ENCODE results near the gene CNBP. TPM values are rescaled to one million over a fixed set of nuclear protein-coding genes. Genes with fewer than 3 reads are reported as not detected.

Gene CNBP
- total and polyA plus RNA-seq, 2 of the 13 experiments (the other 11 are each of a cell fraction or from before 2014, with no cell fraction given), result 282 to 354 TPM

DNA sequence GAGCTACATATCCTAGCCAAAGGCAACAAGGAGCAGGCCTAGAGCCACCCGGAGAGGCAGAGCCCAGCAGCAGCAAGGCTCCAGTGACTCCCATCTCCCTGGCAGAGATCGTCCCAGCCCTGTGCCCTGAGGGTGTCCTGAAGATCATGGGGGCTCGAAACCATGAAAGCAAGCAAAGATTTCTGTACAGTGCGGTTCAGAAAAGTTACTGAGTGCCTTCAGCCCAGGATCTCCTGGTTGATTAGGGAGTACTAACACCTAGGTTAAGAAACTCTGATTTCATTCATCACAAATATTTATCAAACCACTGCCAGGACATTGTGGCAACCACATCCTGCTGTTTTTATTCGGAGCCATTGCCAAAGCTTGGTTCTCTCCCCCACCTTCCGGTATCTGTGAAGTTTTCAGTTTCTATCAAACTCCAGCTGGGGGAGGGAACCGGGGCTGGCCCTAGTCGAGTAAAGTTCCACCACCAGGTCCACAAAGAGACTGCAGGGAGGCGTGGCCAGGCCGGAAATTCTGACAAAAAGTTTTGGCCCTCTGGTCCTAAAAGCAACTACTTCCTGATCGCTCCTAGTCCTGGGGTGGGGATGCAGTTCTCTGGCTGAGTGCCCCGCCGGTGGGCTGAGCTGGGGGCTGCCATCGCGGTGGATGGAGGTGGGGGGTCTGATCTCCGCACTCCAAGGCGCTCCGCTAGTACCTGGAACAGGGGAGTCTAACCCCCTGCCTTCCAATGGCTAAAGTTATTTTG, 63.3 kb downstream of the CNBP start (continued):
- TF ChIP-seq FLYWCH1 (CRISPR knock-in tag; IDR thresholded peaks at IDR 0.05) (no peak), TBP (CRISPR knock-in tag; IDR thresholded peaks at IDR 0.05) (no peak), ZNF333 (CRISPR knock-in tag; IDR thresholded peaks at IDR 0.05; ENCODE audit: borderline replicate concordance) (no peak), PHF5A (CRISPR knock-in tag; IDR thresholded peaks at IDR 0.05; ENCODE audit: low read depth, unreplicated experiment) (no peak), CREM (IDR thresholded peaks at IDR 0.05) (0 out of 2 replicates have a peak, but pooled peaks have one; percentile 14), CREM (CRISPR knock-in tag; IDR thresholded peaks at IDR 0.05) (no peak), SOX6 (IDR thresholded peaks at IDR 0.05) (no peak), SOX6 (CRISPR knock-in tag; IDR thresholded peaks at IDR 0.05) (peak; percentile 57), NFKB2 (CRISPR knock-in tag; IDR thresholded peaks at IDR 0.05; ENCODE audit: borderline replicate concordance) (0 out of 2 replicates have a peak, but pooled peaks have one; percentile 12), TP53 (CRISPR knock-in tag; conservative IDR thresholded peaks at IDR 0.05) (no peak), ARHGAP35 (CRISPR knock-in tag; IDR thresholded peaks at IDR 0.05; ENCODE audit: borderline replicate concordance) (no peak), PHF8 (CRISPR knock-in tag; IDR thresholded peaks at IDR 0.05) (peak; percentile 36; the same call in 1 of the 2 replicates), TCF12 (IDR thresholded peaks at IDR 0.05) (no peak), TCF12 (CRISPR knock-in tag; IDR thresholded peaks at IDR 0.05) (no peak), TFAP4 (IDR thresholded peaks at IDR 0.05; ENCODE audit: borderline replicate concordance, low read depth) (peak; percentile 76; the same call in 1 of the 2 replicates), KDM2A (CRISPR knock-in tag; IDR thresholded peaks at IDR 0.05; ENCODE audit: borderline replicate concordance, low read depth) (no peak), FOXA3 (CRISPR knock-in tag; IDR thresholded peaks at IDR 0.05) (no peak; the same call in 1 of the 2 replicates), ZNF614 (CRISPR knock-in tag; IDR thresholded peaks at IDR 0.05; ENCODE audit: borderline replicate concordance) (0 out of 2 replicates have a peak, but pooled peaks have one; percentile 19), PPARG (CRISPR knock-in tag; conservative IDR thresholded peaks at IDR 0.05) (peak; percentile 48), EP300 (IDR thresholded peaks at IDR 0.05; ENCODE audit: low read depth in 2 of 2, low read length in 2 of 2) (peak in 1 of 2 experiments; percentile 26; a peak in 1 of 4 replicates), EP300 (CRISPR knock-in tag; IDR thresholded peaks at IDR 0.05; ENCODE audit: borderline replicate concordance) (no peak), ZNF747 (CRISPR knock-in tag; IDR thresholded peaks at IDR 0.05; ENCODE audit: borderline replicate concordance) (no peak), GABPA (IDR thresholded peaks at IDR 0.05; ENCODE audit: low read depth, low read length) (no peak), GABPA (CRISPR knock-in tag; IDR thresholded peaks at IDR 0.05; ENCODE audit: low read depth) (peak; percentile 60), ATF7-NPFF (CRISPR knock-in tag; IDR thresholded peaks at IDR 0.05; ENCODE audit: low read depth) (0 out of 2 replicates have a peak, but pooled peaks have one; percentile 22), MATR3 (CRISPR knock-in tag; IDR thresholded peaks at IDR 0.05) (no peak)
- TF ChIP-seq, protein P1, sequence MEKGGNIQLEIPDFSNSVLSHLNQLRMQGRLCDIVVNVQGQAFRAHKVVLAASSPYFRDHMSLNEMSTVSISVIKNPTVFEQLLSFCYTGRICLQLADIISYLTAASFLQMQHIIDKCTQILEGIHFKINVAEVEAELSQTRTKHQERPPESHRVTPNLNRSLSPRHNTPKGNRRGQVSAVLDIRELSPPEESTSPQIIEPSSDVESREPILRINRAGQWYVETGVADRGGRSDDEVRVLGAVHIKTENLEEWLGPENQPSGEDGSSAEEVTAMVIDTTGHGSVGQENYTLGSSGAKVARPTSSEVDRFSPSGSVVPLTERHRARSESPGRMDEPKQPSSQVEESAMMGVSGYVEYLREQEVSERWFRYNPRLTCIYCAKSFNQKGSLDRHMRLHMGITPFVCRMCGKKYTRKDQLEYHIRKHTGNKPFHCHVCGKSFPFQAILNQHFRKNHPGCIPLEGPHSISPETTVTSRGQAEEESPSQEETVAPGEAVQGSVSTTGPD (CRISPR knock-in tag; IDR thresholded peaks at IDR 0.05), result no peak
- TF ChIP-seq, protein P2, sequence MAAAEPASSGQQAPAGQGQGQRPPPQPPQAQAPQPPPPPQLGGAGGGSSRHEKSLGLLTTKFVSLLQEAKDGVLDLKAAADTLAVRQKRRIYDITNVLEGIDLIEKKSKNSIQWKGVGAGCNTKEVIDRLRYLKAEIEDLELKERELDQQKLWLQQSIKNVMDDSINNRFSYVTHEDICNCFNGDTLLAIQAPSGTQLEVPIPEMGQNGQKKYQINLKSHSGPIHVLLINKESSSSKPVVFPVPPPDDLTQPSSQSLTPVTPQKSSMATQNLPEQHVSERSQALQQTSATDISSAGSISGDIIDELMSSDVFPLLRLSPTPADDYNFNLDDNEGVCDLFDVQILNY (CRISPR knock-in tag; conservative IDR thresholded peaks at IDR 0.05), result no peak
- TF ChIP-seq, protein P3, sequence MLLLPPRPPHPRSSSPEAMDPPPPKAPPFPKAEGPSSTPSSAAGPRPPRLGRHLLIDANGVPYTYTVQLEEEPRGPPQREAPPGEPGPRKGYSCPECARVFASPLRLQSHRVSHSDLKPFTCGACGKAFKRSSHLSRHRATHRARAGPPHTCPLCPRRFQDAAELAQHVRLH (CRISPR knock-in tag; IDR thresholded peaks at IDR 0.05; ENCODE audit: borderline replicate concordance, low read depth), result peak; percentile 38; the same call in 1 of the 2 replicates

Data from HepG2 (cell line).